Natural killer cell (primary cell): ENCODE data around the gene MACF1. TPM values are rescaled to one million over a fixed set of nuclear protein-coding genes. Genes with fewer than 3 reads are reported as not detected.

Source experiments
- ATAC-seq, 3 donors: fragments of 150-1000 bp in 2 of 3; fragments of 200-7000 bp in 1 of 3; cut with Tn5 transposase; 1 replicate in 1 of 3; 2 replicates in 2 of 3; pipeline ENCODE4 v1.10.0; 2021; ENCODE audit warnings: mild to moderate bottlenecking in 2 of 3, moderate library complexity in 2 of 3
- DNase-seq, 2 donors: peaks; one replicate each; pipeline versions ENCODE4 v3.0.0 to v3.0.0-alpha.2; 2013 to 2021; ENCODE audit warnings: mixed read lengths in 1 of 2
- H3K27ac ChIP-seq: one replicate; pipeline ENCODE4 v1.5.1; 2013; ENCODE audit warnings: mild to moderate bottlenecking, low read length
- H3K27me3 ChIP-seq: one replicate; pipeline ENCODE4 v1.6.1; 2013; ENCODE audit warnings: low read length; ENCODE audit not compliant: control insufficient read depth, insufficient read depth
- H3K36me3 ChIP-seq: one replicate; pipeline ENCODE4 v1.6.1; 2013; ENCODE audit warnings: low read length; ENCODE audit not compliant: control insufficient read depth, insufficient read depth
- H3K4me1 ChIP-seq: one replicate; pipeline ENCODE4 v1.6.1; 2013; ENCODE audit warnings: low read length; ENCODE audit not compliant: control insufficient read depth, insufficient read depth
- H3K4me3 ChIP-seq: one replicate; pipeline ENCODE4 v1.5.1; 2013; ENCODE audit warnings: low read length
- H3K9me3 ChIP-seq: one replicate; pipeline ENCODE4 v1.6.1; 2013; ENCODE audit warnings: low read length; ENCODE audit not compliant: control insufficient read depth, insufficient read depth
- H3K27ac Mint-ChIP-seq, 2 donors: one replicate each; pipeline ENCODE4 v1.8.0; 2022; ENCODE audit warnings: mild to moderate bottlenecking in 2 of 2, mixed read lengths in 2 of 2, moderate library complexity in 1 of 2
- H3K27me3 Mint-ChIP-seq, 2 donors: one replicate each; pipeline ENCODE4 v1.8.0; 2022; ENCODE audit warnings: low read depth in 2 of 2, mixed read lengths in 2 of 2
- H3K36me3 Mint-ChIP-seq: one replicate; pipeline ENCODE4 v1.8.0; 2022; ENCODE audit warnings: mixed read lengths
- H3K4me1 Mint-ChIP-seq, 2 donors: one replicate each; pipeline ENCODE4 v1.8.0; 2022; ENCODE audit warnings: mixed read lengths in 2 of 2
- H3K4me3 Mint-ChIP-seq: one replicate; pipeline ENCODE4 v1.8.0; 2022; ENCODE audit warnings: mild to moderate bottlenecking, moderate library complexity, mixed read lengths
- H3K9me3 Mint-ChIP-seq, 2 donors: one replicate each; pipeline ENCODE4 v1.8.0; 2022; ENCODE audit warnings: mixed read lengths in 2 of 2
- WGBS: methylation state at CpG from one replicate; pipeline ENCODE4 v1.1.7; 2013; ENCODE audit warnings: missing lambda C conversion rate; ENCODE audit not compliant: insufficient coverage; 5-methylcytosine and 5-hydroxymethylcytosine counted together
- intact Hi-C: fragments of 100-400 bp; cut with micrococcal nuclease; formaldehyde crosslinking; loops from one replicate; pipeline ENCODE4 v1.14.2; 2022
- total RNA-seq, 4 donors: library from RNA; stranded (reverse); fragments of 120-200 nt in 1 of 4; gene quantifications; one replicate each; pipeline versions ENCODE4 v1.2.3 to v1.2.4, GENCODE V29; 2013 to 2022
- TF ChIP-seq, protein P1 (sequence below): fragments of 200-600 bp; IDR thresholded peaks from one replicate; pipeline ENCODE4 v1.8.0; 2022; ENCODE audit warnings: antibody characterized with exemption

Gene MACF1
- total RNA-seq, 3 donors from 2014 or later (not counting 1 experiment from before 2014, with no cell fraction given): 752 to 811 (median 752) TPM

- Mint-ChIP-seq H3K9me3 (no peaks in the 10 kb centered on the region), H3K27me3 (no peaks in the 10 kb centered on the region), H3K4me3 (no peak overlapping the region), H3K27ac (peak overlapping the region in 1 of 2 donors; percentile 52), H3K36me3 (peaks cover 57% of the 10 kb centered on the region), H3K4me1 (peaks cover 3 to 10% of the 10 kb centered on the region in 2 donors)
- Histone ChIP-seq H3K4me3 (no peak overlapping the region), H3K27me3 (no peaks in the 10 kb centered on the region), H3K36me3 (peaks cover 94% of the 10 kb centered on the region), H3K4me1 (no peaks in the 10 kb centered on the region), H3K27ac (no peak overlapping the region), H3K9me3 (no peaks in the 10 kb centered on the region)
- TF ChIP-seq, protein P1, sequence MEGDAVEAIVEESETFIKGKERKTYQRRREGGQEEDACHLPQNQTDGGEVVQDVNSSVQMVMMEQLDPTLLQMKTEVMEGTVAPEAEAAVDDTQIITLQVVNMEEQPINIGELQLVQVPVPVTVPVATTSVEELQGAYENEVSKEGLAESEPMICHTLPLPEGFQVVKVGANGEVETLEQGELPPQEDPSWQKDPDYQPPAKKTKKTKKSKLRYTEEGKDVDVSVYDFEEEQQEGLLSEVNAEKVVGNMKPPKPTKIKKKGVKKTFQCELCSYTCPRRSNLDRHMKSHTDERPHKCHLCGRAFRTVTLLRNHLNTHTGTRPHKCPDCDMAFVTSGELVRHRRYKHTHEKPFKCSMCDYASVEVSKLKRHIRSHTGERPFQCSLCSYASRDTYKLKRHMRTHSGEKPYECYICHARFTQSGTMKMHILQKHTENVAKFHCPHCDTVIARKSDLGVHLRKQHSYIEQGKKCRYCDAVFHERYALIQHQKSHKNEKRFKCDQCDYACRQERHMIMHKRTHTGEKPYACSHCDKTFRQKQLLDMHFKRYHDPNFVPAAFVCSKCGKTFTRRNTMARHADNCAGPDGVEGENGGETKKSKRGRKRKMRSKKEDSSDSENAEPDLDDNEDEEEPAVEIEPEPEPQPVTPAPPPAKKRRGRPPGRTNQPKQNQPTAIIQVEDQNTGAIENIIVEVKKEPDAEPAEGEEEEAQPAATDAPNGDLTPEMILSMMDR: no peak
- intact Hi-C loops: no loop called here
- DNase-seq (no peak), ATAC-seq (no peak)
- 91% methylated on average over 5 of the region's 6 CpGs for WGBS
These were observed 113.6 kb downstream of the MACF1 start for GRCh38 chr1:39317910-39318633.

GRCh38 chr1:39321979-39322378, 117.5 kb downstream of the MACF1 start:
- H3K4me1 ChIP-seq: no peaks in the 10 kb centered on the region
- DNase-seq: no peak
- intact Hi-C loops: no loop called here
- no peak for ATAC-seq
- H3K36me3 Mint-ChIP-seq: peaks cover 40% of the 10 kb centered on the region
- H3K27me3 ChIP-seq: no peaks in the 10 kb centered on the region
- H3K27ac ChIP-seq: no peak overlapping the region
- H3K4me1 Mint-ChIP-seq: peaks cover 0 to 8% of the 10 kb centered on the region in 2 donors
- H3K27me3 Mint-ChIP-seq: no peaks in the 10 kb centered on the region
- 100% methylated on average over 1 of the region's 1 CpG for WGBS
- H3K4me3 ChIP-seq: no peak overlapping the region
- H3K4me3 Mint-ChIP-seq: no peak overlapping the region
- TF ChIP-seq, protein P1: no peak
- peaks cover 92% of the 10 kb centered on the region for H3K36me3 ChIP-seq
- peak overlapping the region; percentile 7 to 53 for H3K27ac Mint-ChIP-seq
- no peaks in the 10 kb centered on the region for H3K9me3 Mint-ChIP-seq
- H3K9me3 ChIP-seq: no peaks in the 10 kb centered on the region

- Mint-ChIP-seq H3K27me3 (no peaks in the 10 kb centered on the region), H3K4me1 (peaks cover under 1 to 12% of the 10 kb centered on the region in 2 donors), H3K27ac (peak overlapping the region; percentile 15 to 21), H3K36me3 (peaks cover 37% of the 10 kb centered on the region), H3K9me3 (no peaks in the 10 kb centered on the region), H3K4me3 (no peak overlapping the region)
- Histone ChIP-seq H3K9me3 (no peaks in the 10 kb centered on the region), H3K4me1 (no peaks in the 10 kb centered on the region), H3K27me3 (no peaks in the 10 kb centered on the region), H3K4me3 (no peak overlapping the region), H3K36me3 (peaks cover 92% of the 10 kb centered on the region), H3K27ac (no peak overlapping the region)
- ATAC-seq: no peak
- no peak for DNase-seq
- 100% methylated on average over 5 of the region's 6 CpGs for WGBS
- TF ChIP-seq, protein P1: no peak
- intact Hi-C loops: no loop called here
These were observed 117.9 kb downstream of the MACF1 start for GRCh38 chr1:39322431-39322830.

DNA sequence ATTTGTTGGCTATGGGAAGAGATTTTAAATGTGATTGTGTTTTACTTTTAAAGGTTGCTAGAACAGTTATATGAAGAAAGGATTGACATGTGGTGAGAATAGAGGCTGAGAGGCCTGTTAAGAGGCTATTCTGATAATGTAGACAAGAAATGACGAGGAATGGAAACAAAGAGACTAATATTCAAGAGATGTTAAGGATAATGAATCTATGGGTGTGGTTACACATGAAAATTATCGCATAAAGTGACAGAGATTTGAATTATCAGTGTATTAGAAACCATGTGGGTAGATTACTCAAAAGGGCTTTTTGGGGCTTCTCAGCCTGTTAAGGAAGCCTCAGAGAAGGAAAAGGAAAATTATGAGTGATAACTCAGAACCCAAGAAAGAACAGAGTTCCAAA, 120.4 kb downstream of the MACF1 start:
- Mint-ChIP-seq H3K4me3 (no peak overlapping the region), H3K27ac (no peak overlapping the region), H3K4me1 (peaks cover 22 to 35% of the 10 kb centered on the region in 2 donors), H3K36me3 (peaks cover 21% of the 10 kb centered on the region), H3K27me3 (no peaks in the 10 kb centered on the region), H3K9me3 (no peaks in the 10 kb centered on the region)
- TF ChIP-seq, protein P1: no peak
- no peak overlapping the region for H3K27ac ChIP-seq
- WGBS: 98% methylated on average over 2 of the region's 2 CpGs
- no peak overlapping the region for H3K4me3 ChIP-seq
- no peaks in the 10 kb centered on the region for H3K9me3 ChIP-seq
- peaks cover 92% of the 10 kb centered on the region for H3K36me3 ChIP-seq
- ATAC-seq (no peak), DNase-seq (no peak)
- no peaks in the 10 kb centered on the region for H3K27me3 ChIP-seq
- intact Hi-C loops: no loop called here
- H3K4me1 ChIP-seq: no peaks in the 10 kb centered on the region
